Measurements from ENCODE around the gene BRD7.

Gene BRD7

DNA sequence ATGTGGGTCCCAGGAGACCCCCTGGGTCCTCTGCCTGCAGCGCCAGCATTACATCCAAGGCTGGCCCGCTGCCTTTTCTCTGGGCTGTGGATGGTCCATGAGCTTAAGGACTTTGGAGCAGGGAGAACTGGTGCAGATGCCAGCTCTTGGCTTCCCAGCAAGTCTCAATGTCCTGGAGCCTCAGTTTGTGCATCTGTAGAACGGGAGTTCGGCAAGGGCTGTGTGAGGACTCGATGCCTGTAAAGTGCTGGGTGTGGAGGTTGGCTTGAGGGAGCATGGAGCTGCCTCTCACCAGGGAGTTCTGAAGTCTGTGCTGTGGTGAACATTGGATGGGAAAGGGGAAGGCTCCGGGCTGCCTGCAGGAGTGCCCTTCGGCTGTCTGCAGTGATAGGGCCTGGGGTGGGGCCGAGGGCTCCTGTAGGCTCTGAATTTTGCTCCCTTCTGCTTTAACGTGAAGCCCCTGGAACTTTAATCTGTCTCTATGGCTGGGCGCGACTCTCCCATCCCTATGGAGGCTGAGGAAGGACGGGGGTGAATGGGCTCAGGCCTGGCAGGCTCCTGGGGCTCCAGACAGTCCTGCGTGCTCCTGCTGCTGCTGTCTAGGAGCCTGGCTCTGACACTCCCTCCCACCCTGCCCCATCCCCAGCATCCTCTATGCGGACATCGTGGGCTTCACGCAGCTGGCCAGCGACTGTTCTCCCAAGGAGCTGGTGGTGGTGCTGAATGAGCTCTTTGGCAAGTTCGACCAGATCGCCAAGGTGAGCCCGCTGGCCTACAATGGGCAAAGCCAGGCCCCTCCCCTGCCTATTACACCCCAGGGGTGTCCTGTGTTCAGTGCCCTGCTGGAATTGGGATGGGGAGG lies 74.6 kb downstream of the BRD7 start:
- H3K27ac ChIP-seq (replicated peaks), result no peak overlapping the region
- no peak for TF ChIP-seq GABPA (IDR thresholded peaks at IDR 0.05; ENCODE audit: low read depth)
- no peak for TF ChIP-seq POLR2AphosphoS5 (IDR thresholded peaks at IDR 0.05; ENCODE audit: low read depth)
- no peak for TF ChIP-seq SPI1 (IDR thresholded peaks at IDR 0.05; ENCODE audit: borderline replicate concordance, low read depth)
- TF ChIP-seq, protein P1, sequence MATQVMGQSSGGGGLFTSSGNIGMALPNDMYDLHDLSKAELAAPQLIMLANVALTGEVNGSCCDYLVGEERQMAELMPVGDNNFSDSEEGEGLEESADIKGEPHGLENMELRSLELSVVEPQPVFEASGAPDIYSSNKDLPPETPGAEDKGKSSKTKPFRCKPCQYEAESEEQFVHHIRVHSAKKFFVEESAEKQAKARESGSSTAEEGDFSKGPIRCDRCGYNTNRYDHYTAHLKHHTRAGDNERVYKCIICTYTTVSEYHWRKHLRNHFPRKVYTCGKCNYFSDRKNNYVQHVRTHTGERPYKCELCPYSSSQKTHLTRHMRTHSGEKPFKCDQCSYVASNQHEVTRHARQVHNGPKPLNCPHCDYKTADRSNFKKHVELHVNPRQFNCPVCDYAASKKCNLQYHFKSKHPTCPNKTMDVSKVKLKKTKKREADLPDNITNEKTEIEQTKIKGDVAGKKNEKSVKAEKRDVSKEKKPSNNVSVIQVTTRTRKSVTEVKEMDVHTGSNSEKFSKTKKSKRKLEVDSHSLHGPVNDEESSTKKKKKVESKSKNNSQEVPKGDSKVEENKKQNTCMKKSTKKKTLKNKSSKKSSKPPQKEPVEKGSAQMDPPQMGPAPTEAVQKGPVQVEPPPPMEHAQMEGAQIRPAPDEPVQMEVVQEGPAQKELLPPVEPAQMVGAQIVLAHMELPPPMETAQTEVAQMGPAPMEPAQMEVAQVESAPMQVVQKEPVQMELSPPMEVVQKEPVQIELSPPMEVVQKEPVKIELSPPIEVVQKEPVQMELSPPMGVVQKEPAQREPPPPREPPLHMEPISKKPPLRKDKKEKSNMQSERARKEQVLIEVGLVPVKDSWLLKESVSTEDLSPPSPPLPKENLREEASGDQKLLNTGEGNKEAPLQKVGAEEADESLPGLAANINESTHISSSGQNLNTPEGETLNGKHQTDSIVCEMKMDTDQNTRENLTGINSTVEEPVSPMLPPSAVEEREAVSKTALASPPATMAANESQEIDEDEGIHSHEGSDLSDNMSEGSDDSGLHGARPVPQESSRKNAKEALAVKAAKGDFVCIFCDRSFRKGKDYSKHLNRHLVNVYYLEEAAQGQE (IDR thresholded peaks at IDR 0.05; ENCODE audit: insufficient replicate concordance, low read depth), result no peak
- TF ChIP-seq, protein P2, sequence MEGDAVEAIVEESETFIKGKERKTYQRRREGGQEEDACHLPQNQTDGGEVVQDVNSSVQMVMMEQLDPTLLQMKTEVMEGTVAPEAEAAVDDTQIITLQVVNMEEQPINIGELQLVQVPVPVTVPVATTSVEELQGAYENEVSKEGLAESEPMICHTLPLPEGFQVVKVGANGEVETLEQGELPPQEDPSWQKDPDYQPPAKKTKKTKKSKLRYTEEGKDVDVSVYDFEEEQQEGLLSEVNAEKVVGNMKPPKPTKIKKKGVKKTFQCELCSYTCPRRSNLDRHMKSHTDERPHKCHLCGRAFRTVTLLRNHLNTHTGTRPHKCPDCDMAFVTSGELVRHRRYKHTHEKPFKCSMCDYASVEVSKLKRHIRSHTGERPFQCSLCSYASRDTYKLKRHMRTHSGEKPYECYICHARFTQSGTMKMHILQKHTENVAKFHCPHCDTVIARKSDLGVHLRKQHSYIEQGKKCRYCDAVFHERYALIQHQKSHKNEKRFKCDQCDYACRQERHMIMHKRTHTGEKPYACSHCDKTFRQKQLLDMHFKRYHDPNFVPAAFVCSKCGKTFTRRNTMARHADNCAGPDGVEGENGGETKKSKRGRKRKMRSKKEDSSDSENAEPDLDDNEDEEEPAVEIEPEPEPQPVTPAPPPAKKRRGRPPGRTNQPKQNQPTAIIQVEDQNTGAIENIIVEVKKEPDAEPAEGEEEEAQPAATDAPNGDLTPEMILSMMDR (IDR thresholded peaks at IDR 0.05; ENCODE audit: insufficient read depth, low read length), result no peak
- no peak for DNase-seq (ENCODE audit: low read depth in 1 of 2, low spot score in 1 of 2)
- no peak overlapping the region for H3K4me3 ChIP-seq (replicated peaks; ENCODE audit: insufficient read depth, low read length)
- H3K27me3 ChIP-seq (ENCODE audit: insufficient read depth, poor library complexity, severe bottlenecking), result no peaks in the 10 kb centered on the region

DNA sequence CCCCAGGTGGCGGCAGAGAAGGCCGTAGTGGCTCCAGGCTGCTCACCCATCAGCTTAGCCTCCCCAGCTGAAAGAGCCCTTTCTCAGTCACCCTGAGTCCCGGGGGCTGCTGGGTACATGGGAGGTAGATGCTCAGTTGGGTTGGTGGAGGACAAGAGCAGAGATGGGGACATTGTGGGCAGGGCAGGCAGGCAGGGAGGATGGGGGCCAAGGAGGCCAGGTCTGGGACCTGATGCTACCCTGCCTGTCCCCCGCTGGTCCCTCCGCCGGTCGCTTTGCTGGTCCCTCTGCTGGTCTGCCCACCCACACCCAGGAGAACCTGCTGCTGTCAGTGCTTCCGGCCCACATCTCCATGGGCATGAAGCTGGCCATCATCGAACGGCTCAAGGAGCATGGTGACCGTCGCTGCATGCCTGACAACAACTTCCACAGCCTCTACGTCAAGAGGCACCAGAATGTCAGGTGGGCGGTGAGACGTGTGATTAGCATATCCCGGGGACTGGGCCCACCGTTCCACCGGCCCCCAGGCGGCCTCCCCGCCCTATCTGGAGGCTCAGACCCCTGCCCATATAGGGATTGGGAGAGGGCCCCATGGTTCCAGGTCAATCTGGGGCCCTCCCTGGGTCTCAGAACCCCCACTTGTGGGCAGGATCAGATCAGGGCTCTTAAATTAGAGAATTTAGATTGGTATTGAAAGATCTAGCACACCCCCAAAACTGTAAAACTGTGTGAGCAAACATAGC lies 75.6 kb downstream of the BRD7 start:
- H3K27me3 ChIP-seq (ENCODE audit: insufficient read depth, poor library complexity, severe bottlenecking), result no peaks in the 10 kb centered on the region
- no peak for TF ChIP-seq POLR2AphosphoS5 (IDR thresholded peaks at IDR 0.05; ENCODE audit: low read depth)
- no peak for TF ChIP-seq SPI1 (IDR thresholded peaks at IDR 0.05; ENCODE audit: borderline replicate concordance, low read depth)
- TF ChIP-seq, protein P1 (IDR thresholded peaks at IDR 0.05; ENCODE audit: insufficient replicate concordance, low read depth), result no peak
- TF ChIP-seq GABPA (IDR thresholded peaks at IDR 0.05; ENCODE audit: low read depth), result no peak
- TF ChIP-seq, protein P2 (IDR thresholded peaks at IDR 0.05; ENCODE audit: insufficient read depth, low read length), result no peak
- H3K4me3 ChIP-seq (replicated peaks; ENCODE audit: insufficient read depth, low read length), result no peak overlapping the region
- DNase-seq (ENCODE audit: low read depth in 1 of 2, low spot score in 1 of 2), result no peak
- no peak overlapping the region for H3K27ac ChIP-seq (replicated peaks)

DNA sequence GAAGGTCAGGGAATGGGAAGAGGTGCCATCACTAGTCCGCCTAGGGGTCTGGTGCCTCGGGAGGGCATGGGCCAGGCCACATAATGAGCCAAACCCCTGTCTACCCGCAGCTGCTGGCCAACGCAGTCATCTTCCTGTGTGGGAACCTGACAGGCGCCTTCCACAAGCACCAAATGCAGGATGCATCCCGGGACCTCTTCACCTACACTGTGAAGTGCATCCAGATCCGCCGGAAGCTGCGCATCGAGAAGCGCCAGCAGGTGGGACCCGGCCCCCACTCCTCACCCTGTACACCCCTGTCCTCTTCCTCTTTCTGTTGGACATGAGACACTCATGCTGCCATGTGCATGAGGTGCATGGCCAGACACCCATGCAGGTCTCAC lies 76.2 kb downstream of the BRD7 start:
- no peak for TF ChIP-seq POLR2AphosphoS5 (IDR thresholded peaks at IDR 0.05; ENCODE audit: low read depth)
- no peak for TF ChIP-seq SPI1 (IDR thresholded peaks at IDR 0.05; ENCODE audit: borderline replicate concordance, low read depth)
- TF ChIP-seq, protein P1 (IDR thresholded peaks at IDR 0.05; ENCODE audit: insufficient replicate concordance, low read depth), result no peak
- TF ChIP-seq, protein P2 (IDR thresholded peaks at IDR 0.05; ENCODE audit: insufficient read depth, low read length), result no peak
- no peak for TF ChIP-seq GABPA (IDR thresholded peaks at IDR 0.05; ENCODE audit: low read depth)
- no peaks in the 10 kb centered on the region for H3K27me3 ChIP-seq (ENCODE audit: insufficient read depth, poor library complexity, severe bottlenecking)
- no peak overlapping the region for H3K27ac ChIP-seq (replicated peaks)
- H3K4me3 ChIP-seq (replicated peaks; ENCODE audit: insufficient read depth, low read length), result no peak overlapping the region
- DNase-seq (ENCODE audit: low read depth in 1 of 2, low spot score in 1 of 2), result no peak

All from HL-60 (cell line).